GM18507 (cell line): ENCODE results near the gene TTLL13.
A peak's percentile ranks its signal among the peaks of the same experiment; 100 is the strongest.
"Not testable (repeated sequence)": the region's sequence is repeated elsewhere in the genome, so short reads cannot be mapped to it uniquely, and the experiment has no call there.

Experiments
- DNase-seq: peaks from one replicate; pipeline ENCODE4 v3.0.0; 2011; ENCODE audit warnings: low read depth; ENCODE audit not compliant: insufficient read length; ENCODE audit errors: extremely low spot score
- FAIRE-seq: peaks from 2 replicates; lab custom pipeline; 2011; peaks lifted over from hg19 to GRCh38; lab: Jason Lieb, UNC

Gene TTLL13

GRCh38 chr15:90232196-90232595, 17.2 kb upstream of the TTLL13 start:
- FAIRE-seq = peak; percentile 64
- DNase-seq = no peak

GRCh38 chr15:90232941-90233386, 16.4 kb upstream of the TTLL13 start:
- FAIRE-seq (peak; percentile 70), DNase-seq (no peak)

GRCh38 chr15:90233387-90234095, 15.8 kb upstream of the TTLL13 start, which contains the start of gene CIB1:
Gene CIB1 (minus strand): TSS chr15:90233941. CDS start chr15:90233885, 56 bp downstream.
- FAIRE-seq (no peak), DNase-seq (peak; percentile 94)

GRCh38 chr15:90234096-90234988, 15.0 kb upstream of the TTLL13 start, which contains the start of gene GDPGP1:
Gene GDPGP1 (plus strand): TSS chr15:90234209. CDS start chr15:90240909, 6,700 bp downstream.
- DNase-seq = no peak
- FAIRE-seq = peak; percentile 87

GRCh38 chr15:90239371-90239770, 10.0 kb upstream of the TTLL13 start:
- no peak for FAIRE-seq
- no peak for DNase-seq

- DNase-seq (no peak), FAIRE-seq (no peak)
Observed at GRCh38 chr15:90240856-90241255, 8.5 kb upstream of the TTLL13 start.

GRCh38 chr15:90241343-90242192, 7.8 kb upstream of the TTLL13 start:
- FAIRE-seq (no peak), DNase-seq (no peak)

- no peak for DNase-seq
- no peak for FAIRE-seq
Observed at GRCh38 chr15:90243943-90244639, 5.3 kb upstream of the TTLL13 start.

GRCh38 chr15:90248789-90249202, 560 bp upstream of the TTLL13 start:
- DNase-seq = no peak
- no peak for FAIRE-seq

- FAIRE-seq (no peak), DNase-seq (no peak)
Observed at GRCh38 chr15:90257776-90258175, 8.4 kb downstream of the TTLL13 start.

GRCh38 chr15:90259524-90259923, 10.2 kb downstream of the TTLL13 start:
- DNase-seq (peak; percentile 14), FAIRE-seq (peak; percentile 73)

GRCh38 chr15:90260731-90261130, 11.4 kb downstream of the TTLL13 start:
- not testable (repeated sequence) for FAIRE-seq, DNase-seq

GRCh38 chr15:90261811-90262210, 12.5 kb downstream of the TTLL13 start:
- DNase-seq = no peak
- no peak for FAIRE-seq

GRCh38 chr15:90262426-90262825, 13.1 kb downstream of the TTLL13 start:
- DNase-seq = no peak
- FAIRE-seq = no peak

GRCh38 chr15:90264671-90265070, 15.3 kb downstream of the TTLL13 start:
- FAIRE-seq (no peak), DNase-seq (no peak)

- DNase-seq (peak; percentile 70), FAIRE-seq (peak; percentile 92)
Observed at GRCh38 chr15:90265271-90266060, 16.1 kb downstream of the TTLL13 start, which contains the start of gene NGRN. Gene NGRN (plus strand): TSS chr15:90265672. CDS start chr15:90265713, 41 bp downstream.

GRCh38 chr15:90266061-90266431, 16.7 kb downstream of the TTLL13 start:
- FAIRE-seq (peak; percentile 35), DNase-seq (no peak)

GRCh38 chr15:90266485-90266884, 17.1 kb downstream of the TTLL13 start:
- no peak for FAIRE-seq
- no peak for DNase-seq
